NCI-H187 treated with DMSO at 0.1 percent for 48 hours (cell line): ENCODE measurements around the gene LIN28A.
A peak's percentile ranks its signal among the peaks of the same experiment; 100 is the strongest.

Experiments used
- DNase-seq: peaks from one replicate; lab custom pipeline; 2025; lab: John Stamatoyannopoulos, UW

LIN28A gene

DNA sequence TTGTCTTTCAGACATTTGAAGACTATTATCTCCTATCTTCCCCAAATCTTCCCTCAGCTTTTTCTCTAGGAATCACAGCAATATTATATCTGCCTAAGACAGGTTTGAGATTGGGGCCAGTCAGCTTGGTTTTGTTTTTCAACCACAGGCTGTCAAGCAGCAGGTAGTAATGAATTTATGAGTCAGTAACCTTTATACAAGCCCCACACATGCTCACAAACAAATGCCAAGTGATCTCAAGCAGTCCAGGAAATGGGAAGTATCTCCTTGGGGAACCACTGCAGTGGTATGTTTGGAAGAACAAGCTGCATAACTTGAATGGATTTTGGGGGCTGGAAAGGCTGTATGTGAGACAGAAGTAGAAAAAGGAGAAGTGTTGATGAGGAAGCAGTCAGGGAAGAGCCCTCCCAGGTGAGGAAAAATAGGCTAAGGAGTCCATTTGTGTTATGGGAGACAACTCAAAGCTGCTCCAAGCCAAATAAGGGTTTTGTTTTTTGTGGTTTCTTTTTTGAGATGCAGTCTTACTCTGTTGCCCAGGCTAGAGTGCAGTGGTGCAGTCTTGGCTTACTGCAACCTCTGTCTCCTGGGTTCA, 23.6 kb downstream of the LIN28A start:
- DNase-seq: no peak

DNA sequence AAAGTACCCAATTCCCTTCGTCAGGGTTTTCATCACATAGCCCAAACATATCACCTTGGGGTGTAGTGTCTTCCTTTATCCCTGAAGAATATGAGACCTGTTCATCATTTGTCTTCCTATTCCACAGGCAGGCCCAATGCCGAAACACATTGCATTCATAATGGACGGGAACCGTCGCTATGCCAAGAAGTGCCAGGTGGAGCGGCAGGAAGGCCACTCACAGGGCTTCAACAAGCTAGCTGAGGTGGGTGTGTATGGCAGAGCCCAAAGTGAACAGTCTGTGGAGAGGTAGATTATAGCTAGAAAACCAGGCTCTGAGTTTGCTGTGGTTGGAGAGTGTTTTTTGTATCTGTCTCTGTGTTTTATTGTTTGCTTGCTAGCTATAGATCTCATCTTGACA, 27.4 kb downstream of the LIN28A start:
- DNase-seq: no peak

DNA sequence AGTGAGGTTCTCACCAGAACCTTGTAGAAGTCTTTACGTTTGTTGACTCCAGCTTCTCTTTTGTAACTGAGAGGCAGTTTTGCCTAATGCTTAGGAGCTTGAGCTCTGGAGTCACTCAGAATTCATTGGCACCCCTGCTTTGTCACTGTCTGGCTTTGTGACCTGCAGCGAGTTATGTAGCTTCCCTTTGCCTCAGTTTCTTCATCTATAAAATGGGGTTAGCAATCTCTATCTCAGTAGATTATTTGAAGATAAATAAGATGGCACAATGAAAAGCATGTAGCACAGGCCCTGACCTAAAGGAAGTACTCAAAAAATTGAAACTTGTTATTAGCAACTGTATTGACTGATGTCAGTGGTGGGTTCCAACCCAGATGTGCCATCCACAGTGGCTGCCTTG, 29.6 kb downstream of the LIN28A start:
- DNase-seq: no peak

DNA sequence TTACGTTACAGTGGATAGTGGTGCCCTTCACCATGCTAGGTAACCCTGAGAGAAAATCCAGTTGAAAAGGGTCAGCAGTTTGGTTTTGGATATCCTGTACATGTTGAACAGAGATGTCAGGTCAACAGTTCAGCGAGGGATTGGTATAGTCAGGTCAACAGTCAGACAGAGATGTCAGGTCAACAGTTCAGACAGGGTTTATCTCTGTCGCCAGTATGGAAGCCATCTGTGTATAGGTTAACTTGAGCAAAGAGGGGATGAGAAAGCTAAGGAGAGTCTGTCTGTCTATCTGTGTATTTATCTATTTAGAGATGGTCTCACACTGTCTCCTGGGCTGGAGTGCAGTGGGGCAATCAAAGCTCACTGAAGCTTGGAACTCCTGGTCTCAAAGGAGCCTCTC, 39.3 kb downstream of the LIN28A start:
- no peak for DNase-seq

DNA sequence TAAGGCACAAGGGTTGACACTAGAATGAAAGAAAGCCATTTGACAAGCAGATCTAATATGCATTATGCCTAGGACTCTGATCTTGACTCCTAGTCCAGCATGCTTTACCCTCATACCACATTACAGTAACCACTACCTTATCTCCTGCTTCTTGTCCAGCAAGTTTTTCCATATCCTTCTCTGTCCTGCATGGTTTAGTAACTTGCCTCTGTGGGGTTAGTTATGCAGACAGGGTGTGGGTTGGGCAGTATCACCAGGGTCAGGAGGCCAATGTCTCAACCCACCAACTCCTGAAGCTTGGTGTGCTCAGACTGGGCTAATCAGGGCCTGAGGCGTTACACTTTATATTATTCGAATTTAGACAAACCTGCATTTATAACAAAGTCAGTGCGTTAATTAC, 40.3 kb downstream of the LIN28A start:
- DNase-seq: no peak

DNA sequence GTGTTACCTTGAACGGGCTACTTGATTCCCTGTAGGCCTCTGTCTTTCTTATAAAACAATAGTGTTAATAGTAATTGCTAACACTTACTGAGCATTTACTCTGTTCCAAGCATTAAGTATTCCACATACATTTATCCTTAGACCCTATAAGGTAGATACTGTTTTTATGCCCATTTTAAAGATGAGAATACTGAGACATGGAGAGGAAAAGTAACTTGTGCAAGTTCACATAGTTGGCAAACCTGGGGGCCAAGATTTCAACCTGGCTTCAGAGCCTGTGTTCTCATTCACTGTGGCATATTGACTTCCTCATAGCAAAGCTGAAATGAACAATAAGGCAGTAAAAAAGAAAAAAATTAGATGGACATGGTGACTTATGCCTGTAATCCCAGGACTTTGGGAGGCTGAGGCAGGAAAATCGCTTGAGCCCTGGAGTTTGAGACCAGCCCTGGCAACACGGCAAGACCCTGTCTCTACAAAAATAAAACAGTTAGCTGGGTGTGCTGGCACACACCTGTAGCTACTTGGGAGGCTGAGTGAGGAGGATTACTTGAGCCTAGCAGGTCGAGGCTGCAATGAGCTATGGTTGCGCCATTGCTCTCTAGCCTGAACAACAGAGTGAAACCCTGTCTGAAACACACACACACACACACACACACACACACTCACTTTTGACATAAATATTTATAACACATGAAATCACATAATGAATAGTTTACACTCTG, 42.0 kb downstream of the LIN28A start:
- no peak for DNase-seq

DNA sequence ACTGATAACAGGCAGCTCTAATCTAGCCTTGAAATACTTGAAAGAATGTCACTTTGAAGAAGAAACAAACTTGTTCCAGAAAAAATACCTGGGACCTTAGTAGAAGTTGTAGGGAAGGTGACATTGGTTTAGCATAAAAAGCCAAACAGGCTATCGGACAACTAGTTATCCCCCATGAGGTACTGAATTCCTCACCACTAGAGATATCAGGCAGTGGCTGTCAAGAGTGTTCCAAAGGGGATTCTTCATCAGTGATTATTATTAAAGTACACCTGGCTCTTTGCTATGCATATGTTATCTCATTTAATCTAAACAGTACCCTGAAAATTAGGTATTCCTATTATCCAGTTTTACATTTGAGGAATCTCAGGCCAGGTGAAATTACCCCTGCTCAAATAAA, 48.5 kb downstream of the LIN28A start:
- no peak for DNase-seq

DNA sequence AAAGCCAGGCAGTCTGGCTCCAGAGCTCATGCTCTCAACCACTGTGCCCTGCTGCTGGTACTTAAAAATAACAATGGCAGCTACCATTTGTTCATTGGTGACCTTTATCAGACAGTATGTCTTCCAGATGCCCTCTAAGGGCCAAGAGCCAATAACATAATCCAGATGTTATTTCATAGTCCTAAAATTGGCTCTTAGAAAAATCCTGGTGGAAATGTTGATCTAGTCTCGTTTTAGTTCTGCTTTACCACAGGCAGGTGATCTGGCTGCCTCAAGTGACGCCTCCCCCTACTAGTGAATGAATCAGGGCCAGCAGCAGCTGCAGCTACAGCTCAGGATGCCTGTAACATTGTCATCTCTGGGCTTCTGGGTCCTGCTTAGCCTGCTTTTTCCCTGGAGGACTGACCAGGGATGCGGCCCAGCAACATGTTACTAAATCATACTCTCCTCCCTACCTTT, 49.0 kb downstream of the LIN28A start:
- no peak for DNase-seq

DNA sequence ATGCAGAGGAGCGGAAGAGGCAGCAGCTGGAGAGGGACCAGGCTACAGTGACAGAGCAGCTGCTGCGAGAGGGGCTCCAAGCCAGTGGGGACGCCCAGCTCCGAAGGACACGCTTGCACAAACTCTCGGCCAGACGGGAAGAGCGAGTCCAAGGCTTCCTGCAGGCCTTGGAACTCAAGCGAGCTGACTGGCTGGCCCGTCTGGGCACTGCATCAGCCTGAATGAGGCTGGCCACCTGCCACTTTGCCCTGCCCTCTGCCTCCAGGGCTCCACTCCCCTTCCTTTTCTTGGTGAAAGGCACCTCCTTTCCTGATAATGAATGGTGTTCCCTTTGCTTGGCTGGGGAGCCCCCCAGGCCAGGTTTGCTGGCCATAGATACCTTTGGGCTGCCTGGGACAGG, 58.3 kb downstream of the LIN28A start:
- DNase-seq: no peak

DNA sequence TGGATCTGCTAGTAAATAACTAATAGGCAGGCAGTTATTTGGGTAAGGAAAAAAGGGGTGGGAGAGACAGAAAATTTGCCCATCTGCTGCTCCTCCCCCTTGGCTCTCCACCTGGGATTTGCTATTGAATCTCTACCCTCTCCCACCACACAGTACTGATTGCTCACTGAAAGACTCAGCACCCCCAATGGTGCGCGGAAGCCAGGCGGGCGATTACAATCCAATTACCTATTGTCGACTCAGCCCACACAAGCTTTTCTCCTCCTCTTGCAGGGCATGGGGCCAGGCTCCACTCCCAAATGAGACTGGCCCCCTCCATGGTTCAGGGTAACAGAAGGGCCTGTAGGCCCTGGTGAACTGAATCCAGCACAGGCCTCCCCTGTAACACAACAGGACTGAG, 58.9 kb downstream of the LIN28A start:
- no peak for DNase-seq

DNA sequence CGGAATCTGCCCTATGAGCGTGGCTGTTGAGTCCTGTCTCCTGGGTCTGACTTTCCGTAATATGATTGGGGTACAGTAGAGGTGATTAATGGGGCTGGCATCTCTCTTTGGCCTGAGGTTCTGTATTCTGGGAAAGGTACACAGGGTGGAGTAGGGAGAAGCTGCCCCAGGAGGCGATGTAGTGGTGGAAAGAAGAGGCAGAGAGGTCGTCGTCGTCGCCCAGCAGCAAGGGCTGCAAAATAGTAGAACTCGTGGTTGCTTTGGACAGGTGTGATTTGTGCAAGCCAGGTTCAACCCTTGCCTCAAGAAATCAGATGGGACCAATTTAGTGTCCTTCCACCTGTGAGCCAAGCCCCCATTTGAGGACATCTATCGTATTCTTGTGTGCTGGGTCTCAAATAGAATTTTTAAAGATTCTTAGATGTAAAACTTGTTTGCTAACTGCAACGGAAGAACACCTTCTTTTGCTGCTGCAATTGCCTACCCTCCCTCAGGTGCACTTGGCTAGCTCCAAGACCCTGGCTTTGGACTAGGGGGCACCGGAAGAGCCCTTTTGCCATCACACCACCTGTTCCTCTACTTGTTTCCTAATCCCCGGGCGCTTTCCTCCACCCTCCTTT, 60.4 kb downstream of the LIN28A start:
- DNase-seq: no peak

DNA sequence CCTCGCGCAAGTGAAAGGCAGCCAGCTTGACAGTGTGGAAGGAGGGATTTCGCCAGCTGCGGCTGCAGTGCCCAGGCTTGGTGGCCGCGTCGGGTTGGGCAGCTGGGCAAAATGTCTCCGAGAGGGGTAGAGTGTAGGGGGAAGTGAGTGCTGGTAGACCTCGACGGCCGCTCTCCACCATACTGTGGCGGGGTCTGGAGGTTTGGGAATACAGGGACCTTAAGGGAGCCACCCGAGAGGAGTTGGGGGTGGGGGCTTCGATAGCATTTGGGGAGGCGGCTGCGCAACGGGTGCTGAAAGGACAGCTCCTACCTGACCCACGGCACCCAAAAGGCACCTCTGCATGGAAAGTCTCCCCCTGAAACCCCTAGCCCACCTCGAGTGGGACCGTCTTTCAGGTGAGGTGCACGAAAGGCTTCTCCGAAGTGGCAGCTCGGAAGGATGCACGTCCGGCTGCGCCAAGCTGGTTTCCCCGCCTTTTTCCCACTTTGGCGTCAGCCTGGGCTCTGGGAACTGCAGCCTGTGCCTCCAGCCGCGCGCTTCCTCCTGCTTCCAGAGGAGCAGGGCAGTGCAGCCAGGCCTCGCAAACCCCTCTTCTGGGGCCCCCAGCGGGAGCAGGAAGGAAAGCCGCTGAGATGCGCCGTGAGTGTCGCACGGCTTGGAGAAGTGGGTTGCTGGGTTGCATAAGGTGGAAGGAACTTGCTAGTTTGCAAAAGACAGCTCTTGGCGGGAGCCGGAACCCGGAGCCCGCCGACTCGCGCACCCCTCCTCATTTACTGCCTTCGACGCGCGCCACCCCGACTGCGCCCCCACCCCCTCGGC, 61.1 kb downstream of the LIN28A start:
- DNase-seq: no peak

DNA sequence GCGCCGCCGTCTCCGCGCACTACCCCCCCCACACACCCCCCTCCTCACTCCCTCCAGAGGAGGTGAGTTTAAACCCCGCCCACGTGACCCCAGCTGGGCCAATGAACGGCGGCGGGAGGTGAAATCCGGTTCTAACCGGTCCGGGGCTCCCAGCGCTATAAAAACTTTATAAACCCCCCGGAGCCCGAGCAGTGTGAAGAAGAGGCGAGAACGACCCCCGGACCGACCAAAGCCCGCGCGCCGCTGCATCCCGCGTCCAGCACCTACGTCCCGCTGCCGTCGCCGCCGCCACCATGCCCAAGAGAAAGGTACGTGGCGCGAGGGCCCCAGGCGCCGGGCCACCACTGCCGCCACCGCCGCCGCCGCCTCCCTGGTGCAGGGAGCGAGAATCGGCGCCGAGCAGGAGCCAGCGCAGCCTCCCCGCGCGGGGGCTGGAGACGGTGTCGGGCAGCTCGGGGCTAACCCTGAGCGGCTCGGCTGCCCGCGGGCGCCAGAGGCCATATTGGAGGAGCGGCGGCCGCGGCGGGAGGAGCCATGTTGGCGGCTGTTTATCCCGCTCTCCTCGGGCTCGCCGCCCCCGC, 61.8 kb downstream of the LIN28A start, which contains the start of gene HMGN2:
HMGN2 (plus strand) TSS at position 121 of the 581 bp plus-strand sequence; CDS start at position 294, 173 bp downstream.
- DNase-seq: peak; percentile 65

DNA sequence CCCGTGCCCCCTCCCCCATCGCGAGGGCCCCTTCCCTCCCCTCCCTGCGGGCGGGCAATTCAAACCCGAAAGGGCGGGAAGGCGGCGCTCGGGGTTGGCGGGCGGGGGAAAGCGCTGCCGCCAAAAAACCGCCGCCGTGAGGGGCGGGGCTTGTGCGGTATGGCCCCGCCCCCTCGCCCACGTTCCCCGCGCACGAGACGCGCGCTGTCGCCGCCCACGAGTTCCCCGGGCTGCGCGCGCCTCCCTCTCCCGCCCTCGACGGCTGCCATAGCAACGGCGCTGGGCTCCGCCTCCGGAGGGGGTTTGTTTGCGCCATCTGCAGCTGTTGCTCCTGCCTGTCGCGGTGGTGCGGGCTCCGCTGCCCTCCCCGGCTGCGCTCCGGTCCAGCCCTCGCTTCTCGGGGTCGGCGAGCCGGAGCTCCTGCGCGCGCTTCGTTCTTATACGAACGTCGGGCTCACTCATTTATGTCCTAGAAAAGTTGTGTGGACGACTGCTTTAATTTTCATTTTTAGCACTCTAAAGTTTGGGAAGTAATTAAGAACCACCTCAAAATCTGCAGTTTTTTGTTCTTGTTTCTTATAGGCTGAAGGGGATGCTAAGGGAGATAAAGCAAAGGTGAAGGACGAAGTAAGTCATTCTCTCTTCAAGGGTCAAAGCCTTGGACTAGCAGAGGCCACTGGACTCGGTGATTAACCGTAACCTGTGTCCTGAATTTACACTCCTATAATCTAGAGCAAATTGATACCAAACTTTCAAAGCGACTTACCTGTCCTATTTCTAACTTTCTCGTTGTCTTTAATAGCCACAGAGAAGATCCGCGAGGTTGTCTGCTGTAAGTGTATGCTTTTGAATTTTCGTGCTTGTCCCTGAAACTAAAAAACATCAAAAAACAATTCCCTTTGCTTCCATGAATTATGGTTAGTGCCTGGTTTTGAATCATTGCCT, 62.6 kb downstream of the LIN28A start:
- DNase-seq: no peak

DNA sequence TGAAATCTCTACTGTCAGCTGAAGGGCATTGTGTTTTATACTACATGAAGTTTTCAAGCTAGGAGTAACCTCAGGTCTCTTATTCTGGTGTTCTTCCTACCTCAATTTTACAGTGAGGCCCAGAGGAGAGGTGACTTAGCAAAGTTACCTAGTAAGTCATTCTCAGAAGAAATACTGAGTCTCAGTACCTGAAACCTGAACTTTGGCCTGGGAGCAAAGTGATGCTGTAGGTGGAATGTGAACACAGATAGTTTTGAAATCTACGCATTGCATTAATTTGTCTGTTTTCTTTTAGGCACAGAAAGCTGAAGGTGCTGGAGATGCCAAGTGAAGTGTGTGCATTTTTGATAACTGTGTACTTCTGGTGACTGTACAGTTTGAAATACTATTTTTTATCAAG, 64.2 kb downstream of the LIN28A start:
- no peak for DNase-seq

DNA sequence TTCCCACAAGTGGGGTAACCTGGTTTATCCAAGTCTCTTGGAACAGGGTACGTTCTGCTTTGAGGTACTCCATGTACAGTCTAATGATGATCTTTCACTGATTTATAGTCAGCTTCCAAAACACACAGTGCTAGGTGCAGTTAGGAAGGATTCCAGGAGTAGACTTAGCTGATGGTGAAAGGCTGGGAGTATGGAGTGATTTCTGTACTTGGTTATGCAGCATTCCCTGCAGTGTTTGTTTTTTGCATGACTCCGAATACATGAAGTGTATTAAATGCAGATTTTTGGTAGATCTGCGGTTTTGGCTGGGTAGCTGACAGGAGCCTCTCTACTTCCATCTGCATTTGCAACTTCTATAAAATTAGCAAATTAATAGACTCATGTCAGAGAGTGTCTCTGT, 65.4 kb downstream of the LIN28A start:
- DNase-seq: no peak

DNA sequence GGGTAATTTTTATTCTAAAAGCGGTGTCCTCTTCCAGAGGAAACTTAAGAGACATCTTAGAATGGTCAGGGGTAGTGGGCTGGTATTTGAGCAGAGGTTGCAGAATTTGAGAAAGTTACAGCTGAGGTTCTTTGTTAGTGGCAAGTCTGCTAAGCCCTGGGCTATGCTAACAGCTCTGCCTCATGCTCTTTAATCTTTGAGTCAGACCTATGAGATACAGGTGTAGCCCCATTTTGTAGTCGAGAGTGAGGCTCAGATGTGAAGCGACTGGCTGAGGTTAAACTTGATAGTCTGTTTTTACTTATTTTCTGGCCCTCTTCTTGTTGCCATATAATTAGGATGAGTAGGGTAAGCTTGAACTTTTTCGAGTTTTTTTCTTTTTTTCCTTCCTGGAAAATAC, 66.3 kb downstream of the LIN28A start:
- DNase-seq: no peak

DNA sequence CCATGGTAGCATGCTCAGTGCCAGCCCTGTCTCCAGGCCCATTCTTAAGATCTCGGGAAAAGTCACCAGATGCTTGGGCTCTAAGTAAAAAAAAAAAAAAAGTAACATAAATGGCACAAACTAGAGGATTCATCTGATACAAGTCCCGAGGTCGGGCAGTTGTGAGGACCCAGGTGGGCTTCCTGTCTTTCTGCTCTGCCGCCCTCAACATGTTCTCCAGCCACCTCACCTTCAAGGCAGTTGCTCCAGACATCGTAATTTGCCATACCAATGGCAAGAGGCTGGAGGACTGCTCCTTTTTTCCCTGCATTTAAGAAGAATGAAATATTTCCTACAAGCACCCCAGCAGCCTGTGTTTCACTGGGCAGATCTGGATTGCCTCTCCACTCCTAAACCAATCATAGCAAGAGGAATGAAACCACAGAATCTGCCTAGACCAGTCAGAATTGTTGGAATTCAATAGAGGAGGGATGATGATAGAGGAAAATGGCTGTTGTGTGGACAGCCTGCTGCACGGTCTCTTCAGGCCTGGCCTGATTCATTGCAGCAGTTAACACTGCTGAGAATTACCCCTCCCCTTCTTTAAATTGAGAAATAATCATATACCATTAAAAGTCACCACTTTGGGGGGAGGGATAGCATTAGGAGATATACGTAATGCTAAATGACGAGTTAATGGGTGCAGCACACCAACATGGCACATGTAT, 67.0 kb downstream of the LIN28A start:
- DNase-seq: no peak

DNA sequence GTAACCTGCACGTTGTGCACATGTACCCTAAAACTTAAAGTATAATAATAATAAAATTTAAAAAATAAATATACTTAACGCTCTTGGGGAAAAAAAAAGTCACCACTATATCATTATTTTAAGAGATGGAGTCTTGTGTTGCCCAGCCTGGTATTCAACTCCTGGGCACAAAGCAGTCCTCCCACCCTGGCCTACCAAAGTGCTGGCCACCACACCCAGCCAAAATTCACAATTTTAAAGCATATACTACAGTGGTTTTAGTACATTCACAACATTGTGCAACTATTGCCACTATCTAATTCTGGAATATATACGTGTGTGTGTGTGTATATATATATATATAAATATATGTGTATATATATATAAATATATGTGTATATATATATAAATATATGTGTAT, 67.5 kb downstream of the LIN28A start:
- no peak for DNase-seq

DNA sequence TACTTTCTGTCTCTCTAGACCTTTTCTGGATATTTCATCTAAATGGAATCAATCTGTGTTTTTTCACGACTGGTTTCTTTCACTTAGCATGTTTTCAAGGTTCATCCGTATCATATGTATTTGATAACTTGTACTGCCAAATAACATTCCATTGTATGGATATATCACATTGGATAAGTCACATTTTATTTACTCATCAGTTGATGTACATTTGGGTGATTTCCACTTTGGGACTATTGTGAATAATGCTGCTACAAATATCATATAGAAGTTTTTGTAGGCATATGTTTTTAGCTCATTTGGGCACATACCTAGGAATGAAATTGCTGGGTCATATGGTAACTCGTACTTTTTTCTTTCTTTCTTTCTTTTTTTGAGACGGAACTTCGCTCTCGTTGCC, 68.4 kb downstream of the LIN28A start:
- DNase-seq: no peak
